T follicular helper cell (primary cell): Measurements from ENCODE around the gene RFC3.
"Not testable (repeated sequence)": the region's sequence is repeated elsewhere in the genome, so short reads cannot be mapped to it uniquely, and the experiment has no call there.

Experiments used
- DNase-seq: peaks from one replicate; pipeline ENCODE4 v3.0.0-alpha.2; 2020; ENCODE audit warnings: low read depth

The RFC3 gene

DNA sequence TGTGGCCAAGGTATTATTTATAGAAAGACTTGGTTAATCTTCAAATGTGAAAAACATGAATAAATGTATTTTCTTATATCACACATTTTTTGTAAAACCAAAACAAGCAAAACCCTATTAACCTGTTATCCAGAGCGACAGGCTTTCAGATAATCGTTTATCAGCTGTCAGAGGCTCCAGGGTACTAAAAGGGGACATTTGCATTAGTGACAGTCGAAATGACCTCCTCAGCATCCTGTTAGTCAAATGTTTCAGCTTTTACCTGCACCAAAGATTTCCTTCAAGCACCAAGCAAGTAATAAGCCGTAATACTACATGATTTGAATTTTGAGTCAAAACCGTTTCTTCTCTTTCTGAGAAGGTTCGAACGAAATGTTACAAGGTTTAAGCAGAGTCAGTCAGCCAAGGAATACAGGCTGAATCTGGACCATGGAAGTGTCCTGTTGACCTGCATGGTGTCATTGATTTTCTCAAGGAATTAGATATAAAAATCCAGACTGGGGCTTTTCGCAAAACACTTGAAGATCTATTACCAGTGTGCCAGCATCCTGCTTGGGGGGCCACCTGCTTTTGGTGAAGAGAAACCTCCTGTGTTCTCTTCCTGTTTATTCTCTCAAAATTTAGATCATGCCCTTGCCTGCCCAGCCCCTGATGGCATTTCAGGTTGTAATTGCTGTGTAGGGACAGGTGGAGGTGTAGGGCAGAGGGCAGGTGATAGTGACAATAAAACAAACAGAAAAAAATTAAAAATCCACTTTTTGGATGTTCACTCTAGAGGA lies 11.3 kb upstream of the RFC3 start:
- DNase-seq = no peak

GRCh38 chr13:33812829-33813228 lies 5.1 kb upstream of the RFC3 start:
- not testable (repeated sequence) for DNase-seq

DNA sequence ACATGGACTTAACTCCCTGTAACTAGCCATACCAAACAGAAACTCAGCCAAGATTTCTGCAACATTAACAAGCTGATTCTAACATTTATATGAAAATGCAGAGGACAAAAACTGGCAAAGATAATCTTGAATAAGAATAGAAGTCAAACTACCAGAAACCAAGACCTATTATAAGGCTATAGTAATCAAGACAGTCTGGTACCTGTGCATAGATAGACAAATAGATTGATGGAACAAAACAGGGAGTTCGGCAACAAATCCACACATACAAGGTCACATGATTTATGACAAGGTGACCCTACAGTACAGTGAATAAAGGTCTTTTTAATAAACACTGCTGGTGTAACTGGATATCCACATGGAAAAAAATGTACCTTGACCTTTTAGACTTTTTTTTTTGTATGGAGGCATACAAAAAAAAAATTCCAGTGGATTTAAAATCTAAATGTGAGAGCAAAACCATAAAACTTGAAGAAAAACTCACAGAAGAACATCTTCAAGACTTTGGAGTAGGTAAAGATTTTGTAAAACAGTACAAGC lies 2.9 kb upstream of the RFC3 start:
- no peak for DNase-seq

GRCh38 chr13:33816912-33817311 lies 1.0 kb upstream of the RFC3 start:
- DNase-seq = no peak

DNA sequence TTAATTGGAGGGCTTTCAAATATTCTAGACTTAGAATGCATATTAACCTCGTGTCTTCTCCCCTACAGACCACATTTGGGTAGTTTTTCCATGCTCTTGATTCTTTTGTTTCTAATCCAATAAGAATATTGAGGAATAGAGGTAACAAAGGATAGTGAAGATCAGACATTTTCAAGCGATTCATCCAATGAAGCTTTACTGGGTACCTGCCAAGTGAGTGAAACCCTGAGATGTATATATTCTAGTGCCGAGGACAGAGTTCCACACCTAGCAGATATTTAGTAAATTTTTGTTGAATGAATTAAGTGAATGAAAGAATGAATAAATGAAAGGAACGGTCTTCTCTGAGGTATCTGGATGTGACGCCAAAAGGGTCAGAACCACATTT lies 442 bp upstream of the RFC3 start:
- no peak for DNase-seq

DNA sequence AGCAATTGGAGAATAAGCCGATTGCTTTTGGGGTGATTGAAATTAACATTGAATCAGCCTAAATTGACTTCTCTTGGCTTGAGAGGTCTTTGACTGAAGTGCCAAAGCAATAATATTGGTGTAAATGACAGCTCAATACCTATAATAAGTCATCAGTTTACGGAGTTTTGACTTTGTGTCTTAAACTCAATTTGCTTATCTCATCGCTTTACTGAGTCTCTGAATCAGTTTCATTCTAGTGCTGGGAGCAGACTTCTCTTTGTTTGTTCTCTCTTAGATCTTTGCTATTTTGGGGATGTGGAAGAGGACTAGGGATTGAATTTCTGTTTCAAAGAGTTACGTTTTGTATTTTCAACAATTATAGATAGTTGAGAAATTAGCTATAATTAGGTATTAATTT lies 7.1 kb downstream of the RFC3 start:
- DNase-seq = no peak

GRCh38 chr13:33827139-33827538 lies 9.2 kb downstream of the RFC3 start:
- DNase-seq = no peak

DNA sequence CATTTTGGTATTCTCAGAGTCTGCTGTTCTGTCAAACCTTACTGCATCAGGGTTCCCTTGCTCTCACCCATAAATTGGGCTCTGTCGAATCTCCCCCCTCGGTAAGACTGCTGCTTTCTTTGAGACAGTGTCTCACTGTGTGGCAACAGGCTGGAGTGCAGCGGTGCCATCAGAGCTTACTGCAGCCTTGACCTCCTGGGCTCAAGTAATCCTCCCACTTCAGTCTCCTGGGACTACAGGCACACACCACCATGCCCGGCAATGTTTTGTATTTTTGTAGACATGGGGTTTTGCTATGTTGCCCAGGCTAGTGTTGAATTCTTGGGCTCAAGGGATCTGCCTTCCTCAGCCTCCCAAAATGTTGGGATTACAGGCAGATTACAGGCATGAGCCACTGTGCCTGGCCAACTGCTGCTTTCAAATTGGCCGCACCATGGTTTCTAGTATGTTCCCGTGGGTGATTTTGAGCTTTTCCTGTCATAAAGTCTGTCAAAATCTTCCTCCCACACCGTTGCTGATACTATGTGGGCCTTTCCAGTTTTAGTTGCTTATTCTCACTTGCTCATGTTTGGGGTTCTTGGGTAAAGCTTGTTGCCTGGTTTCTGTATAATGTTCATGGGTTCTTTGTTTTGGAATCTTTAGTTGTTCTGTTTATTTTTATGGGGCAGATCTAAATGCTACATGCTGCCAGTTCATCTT lies 10.6 kb downstream of the RFC3 start:
- no peak for DNase-seq

GRCh38 chr13:33832872-33833271 lies 14.9 kb downstream of the RFC3 start:
- DNase-seq = no peak

DNA sequence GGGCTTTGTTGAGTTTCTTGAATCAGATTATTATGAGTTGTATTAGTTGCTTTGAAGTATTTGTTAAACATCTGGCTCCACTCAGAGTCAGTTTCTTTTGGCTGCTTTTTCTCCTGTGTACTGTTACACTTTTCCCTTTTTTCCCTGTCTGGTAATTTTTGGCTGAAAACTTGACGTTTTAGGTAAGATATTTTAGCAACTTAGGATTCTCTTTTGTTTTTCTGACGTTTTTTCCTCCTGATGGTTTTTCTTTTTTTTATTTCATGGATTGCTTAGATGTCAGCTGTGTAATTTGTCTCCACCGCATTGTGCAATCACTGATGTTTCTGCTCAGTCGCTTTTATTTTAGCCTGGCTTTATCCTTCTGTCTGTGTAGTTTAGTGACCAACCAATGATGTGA lies 20.7 kb downstream of the RFC3 start:
- DNase-seq = no peak

GRCh38 chr13:33840402-33840801 lies 22.5 kb downstream of the RFC3 start:
- no peak for DNase-seq

DNA sequence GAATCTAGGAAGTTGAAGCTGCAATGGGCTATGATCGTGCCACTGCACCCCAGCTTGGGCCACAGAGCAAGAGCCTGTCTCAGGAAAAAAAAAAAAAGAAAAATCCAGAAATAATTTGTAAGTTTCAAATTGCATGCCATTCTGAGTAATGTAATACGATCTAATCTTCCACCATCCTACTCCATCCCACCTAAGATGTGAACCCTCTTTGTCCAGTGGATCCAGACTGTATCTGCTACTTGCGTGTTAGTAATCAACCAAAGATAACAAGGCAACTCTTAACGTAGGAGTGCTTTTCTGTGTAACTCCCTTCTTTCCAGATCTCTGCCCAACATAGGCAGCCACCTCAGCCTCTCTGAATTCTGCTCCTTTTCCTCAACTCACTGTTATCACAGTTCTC lies 24.3 kb downstream of the RFC3 start:
- DNase-seq = no peak

GRCh38 chr13:33842986-33843385 lies 25.0 kb downstream of the RFC3 start:
- no peak for DNase-seq

- DNase-seq = no peak
These were observed 27.8 kb downstream of the RFC3 start for GRCh38 chr13:33845572-33846302.

- DNase-seq = no peak
These were observed 28.5 kb downstream of the RFC3 start for GRCh38 chr13:33846303-33847062.

DNA sequence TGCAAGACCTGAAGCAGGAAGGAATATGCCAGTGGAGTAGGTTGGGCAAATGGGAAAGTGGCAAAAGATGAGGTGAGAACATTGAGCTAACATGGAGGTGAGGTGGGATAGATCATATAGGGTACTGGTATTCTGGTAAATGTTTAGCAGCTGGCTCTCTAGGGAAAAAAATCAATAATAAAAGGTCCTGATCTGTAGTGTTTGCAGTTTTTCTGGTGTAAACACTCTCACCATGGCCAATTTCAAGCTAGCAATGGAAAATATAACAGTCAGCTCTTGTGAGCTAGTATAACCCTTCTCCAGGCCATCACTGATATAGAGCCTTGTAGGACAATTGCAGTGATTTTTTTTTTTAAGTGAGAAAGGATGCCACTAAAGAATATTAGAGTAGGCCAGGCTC lies 31.3 kb downstream of the RFC3 start:
- no peak for DNase-seq

DNA sequence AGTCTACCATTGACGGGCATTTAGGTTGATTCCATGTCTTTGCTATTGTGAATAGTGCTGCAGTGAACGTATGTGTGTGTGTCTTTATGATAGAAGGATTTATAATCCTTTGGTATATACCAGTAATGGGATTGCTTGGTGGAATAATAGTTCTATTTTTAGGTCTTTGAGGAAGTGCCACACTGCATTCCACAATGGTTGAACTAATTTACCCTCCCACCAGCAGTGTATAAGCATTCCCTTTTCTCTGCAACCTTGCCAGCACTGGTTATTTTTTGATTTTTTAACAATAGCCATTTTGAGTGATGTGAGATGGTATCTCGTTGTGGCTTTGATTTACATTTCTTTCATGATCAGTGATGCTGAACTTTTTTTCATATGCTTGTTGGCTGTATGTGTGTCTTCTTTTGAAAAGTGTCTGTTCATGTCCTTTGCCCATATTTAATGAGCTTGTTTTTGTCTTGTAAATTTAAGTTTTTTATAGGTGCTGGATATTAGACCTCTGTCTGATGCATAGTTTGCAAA lies 37.5 kb downstream of the RFC3 start:
- no peak for DNase-seq

- DNase-seq = no peak
These were observed 41.8 kb downstream of the RFC3 start for GRCh38 chr13:33859691-33860303.

- no peak for DNase-seq
These were observed 42.6 kb downstream of the RFC3 start for GRCh38 chr13:33860526-33860925.

DNA sequence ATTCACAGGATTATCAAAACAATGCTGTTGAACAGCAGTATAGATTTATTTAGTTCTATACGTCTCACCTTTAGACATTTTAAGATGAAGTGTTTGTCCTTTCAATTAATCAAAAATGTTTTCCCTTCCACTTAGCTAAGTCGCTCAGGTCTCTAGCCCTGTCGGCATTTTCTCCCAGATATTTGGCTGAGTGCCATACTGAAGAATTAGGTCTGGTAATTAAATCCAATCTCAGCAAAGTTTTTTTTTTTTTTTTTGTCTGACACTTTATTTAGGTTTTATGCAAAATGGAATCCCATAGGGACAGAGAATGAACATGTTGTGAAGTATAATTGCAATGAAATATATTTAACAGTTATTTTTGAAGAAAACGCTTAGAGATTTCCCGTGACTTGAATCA lies 44.1 kb downstream of the RFC3 start:
- DNase-seq = no peak

DNA sequence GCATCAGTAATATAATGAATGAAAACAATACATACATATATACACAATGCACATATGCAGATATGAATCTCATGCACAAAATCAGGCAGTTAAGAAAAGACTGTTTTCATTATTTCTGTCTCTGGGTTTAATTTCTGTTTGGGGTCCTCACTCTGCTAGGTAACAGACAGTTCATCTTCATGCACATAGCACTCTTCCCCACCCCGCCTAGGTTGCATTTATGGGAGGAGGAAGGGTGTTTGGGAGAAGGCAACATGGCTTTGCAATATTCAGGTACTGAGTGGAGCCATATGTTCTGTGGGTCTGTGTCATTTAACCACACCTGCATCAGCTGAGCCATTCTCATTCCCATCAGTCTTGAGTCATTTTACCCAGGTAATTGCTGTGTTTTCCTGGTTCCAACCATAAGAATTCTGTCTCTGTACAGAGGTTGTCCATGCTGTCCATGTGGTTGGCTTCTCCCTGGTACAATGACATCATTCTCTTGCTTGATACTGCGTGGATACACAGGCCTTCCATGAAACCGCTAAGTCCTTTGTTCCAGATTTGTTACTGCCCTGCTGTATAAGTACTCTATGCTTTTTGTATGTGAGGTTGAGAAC lies 45.3 kb downstream of the RFC3 start:
- no peak for DNase-seq
